HG03354 (cell line): Measurements from ENCODE around the gene FCHSD2.
"Not testable (repeated sequence)": the region's sequence is repeated elsewhere in the genome, so short reads cannot be mapped to it uniquely, and the experiment has no call there.

Source experiments
- ATAC-seq: cut with Tn5 transposase; IDR thresholded peaks from one replicate; pipeline ENCODE4 v1.9.1; 2021; ENCODE audit warnings: mild to moderate bottlenecking; ENCODE audit not compliant: unreplicated experiment, poor library complexity, severe bottlenecking

The FCHSD2 gene

DNA sequence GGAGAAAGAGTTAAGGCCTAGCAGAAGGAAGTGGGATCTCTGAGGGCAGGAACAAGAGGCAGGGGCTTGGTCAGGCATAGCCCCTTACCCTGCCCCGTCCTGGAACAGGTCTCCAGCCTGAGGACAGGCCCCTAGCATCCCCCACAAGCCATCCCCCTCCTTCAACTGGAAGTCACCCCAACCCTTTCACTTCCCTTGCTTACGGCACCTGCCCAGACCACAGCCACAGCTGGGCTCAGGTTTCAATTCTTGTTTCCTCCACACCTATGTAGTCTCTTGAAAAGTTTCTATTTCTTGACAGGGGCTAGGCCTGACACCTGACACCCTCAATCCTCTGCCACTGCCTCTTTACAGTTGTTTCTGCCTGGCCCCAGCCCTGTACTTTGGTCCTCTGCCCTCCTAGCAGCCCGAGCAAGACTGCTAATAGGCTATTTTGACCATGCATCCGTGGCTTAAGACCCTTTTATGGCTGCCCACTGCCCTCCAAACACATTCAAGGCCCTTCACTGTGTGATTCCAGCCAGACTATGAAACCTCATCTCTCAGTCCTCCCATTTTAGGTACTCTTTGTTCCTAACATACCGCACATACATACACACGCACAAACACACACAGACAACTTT, 10.9 kb upstream of the FCHSD2 start:
- ATAC-seq, result peak; percentile 75

DNA sequence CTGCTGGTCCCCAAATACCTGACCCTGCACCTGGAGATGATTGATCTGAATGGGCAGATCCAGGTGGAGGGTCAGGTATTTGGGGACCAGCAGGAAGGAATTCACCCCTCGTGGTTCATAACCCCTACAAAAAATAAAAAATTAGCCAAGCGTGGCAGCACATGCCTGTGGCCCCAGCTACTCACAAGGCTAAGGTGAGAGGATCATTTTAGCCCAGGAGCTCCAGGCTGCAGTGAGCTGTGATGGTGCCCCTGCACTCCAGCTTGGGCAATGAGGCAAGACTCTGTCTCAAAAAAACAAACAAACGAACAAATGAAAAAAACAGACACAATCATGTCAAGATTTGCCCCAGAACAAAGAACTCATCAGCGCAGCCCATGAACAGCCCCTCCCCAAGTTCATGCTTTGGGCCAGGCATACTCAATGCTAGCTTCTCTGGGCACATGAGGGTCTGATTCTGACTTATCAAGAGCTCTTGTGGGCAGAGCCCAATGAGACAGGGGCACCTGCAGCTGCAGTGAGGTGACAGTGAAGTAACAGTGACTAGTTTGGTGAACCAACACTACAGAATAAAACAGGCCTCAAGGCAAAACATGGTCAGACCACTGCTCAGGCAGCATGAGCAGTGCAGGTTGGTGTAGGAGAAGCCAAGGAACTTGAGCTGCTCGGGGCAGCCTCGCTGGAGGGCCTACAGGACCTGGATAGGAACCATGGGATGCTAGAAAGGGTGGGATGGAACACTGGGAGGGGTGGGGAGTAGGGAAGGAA, 10.2 kb upstream of the FCHSD2 start:
- peak; percentile 25 for ATAC-seq

DNA sequence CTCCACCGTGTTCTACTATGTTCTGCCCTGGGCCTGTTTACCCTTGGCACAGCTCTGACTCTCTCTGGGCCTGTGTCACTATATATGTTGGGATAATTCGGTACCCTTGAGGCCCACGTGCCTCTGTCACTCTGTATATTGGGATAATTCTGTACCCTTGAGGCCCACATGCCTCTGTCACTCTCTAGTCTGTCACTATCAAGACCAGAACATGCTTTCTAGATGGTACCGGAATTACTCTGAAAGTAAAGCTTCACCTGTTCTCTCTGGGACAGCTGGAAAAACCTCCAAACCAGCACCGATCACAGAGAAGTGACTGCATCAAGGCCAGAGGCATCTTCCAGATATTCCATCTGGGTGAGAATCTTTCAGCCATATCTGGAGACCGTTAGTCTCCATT, 9.3 kb upstream of the FCHSD2 start:
- no peak for ATAC-seq

DNA sequence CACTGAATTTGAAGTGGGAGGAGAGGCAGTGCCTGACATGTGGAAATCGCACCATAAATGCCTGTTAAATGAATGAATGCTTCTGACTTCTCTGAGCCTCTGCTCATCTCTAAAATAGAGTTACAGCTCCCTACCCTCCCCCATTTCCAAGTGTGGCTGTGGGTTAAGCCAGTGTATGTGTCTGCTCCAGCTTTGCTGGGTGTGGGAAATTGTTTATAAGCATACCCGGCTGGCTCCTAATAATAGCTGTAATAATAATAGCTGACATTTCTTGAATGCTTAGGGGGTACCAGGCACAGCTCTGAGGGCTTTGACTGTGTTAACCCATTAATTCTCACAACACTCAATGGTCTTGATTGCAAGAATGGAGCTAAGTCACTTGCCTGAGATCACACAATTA, 7.0 kb upstream of the FCHSD2 start:
- no peak for ATAC-seq

DNA sequence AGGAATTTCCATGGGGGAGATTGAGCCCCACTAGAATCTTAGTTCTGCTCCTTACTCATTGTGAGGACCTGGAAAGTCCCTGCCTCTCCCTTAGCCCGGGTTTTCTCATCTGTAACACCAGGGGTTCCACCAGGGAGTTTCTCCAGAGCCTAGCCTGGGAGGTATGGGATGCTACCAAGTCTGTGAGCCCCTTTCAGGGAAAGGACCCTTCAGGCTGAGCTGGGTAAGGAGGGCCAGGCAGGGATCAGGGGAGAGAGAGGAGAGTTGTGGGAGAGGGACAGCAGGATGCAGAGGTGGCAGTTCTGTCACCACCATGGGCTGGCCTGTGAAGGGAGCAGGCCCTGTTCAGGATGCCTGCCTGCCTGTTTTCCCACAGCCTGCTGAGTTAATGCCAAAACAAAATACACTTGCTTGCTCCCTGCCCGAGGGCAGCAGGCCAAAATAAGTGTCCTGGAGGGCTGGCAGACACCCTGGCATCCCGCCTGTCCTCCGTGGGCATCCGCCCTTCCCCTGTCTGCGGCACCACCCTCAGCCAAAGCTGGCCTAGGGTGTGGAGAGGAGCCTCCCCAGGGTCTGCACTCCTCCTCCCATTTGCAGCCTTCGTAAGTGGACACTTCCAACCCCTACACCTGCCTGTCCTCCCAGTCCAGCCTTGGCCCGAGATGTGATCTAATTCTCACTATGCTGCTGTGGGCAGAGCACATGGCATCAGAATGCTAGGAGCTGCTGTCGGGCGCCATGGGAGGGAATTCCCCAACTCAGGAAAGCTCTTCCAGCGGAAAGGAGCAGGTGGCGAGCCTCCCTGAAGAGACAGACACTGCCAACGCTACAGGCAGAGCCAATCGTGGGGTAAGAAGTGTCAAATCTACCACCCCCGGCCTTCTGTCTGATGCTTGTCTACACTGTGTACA, 5.9 kb upstream of the FCHSD2 start:
- ATAC-seq, result no peak

DNA sequence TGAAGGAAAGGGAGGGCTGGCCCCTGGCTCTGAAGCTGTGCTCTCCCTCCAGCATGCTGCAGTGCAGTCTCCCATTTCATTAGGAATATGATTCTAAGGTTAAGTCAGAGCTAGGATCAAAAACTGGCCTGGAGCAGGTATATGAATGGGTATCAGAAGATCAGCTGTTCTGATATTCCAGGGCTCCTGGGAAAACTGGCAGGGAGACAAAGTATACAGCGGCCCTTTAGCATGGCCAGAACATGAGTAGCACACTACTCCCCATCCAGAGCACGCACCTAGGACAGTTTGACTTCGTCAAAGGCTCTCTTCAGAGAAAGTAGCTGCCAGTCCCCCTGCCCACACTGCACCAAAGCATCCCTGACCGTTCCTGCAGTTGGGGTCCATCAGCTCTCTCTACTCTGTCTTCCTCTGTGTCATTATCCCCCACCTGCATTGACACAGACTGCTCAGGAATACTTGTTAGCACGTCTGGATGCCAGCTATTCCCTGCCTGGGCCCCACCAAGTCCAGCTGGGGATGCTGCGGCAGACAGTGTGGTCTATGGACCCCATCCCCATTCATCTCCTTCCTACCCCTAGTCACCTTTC, 4.0 kb upstream of the FCHSD2 start:
- no peak for ATAC-seq

DNA sequence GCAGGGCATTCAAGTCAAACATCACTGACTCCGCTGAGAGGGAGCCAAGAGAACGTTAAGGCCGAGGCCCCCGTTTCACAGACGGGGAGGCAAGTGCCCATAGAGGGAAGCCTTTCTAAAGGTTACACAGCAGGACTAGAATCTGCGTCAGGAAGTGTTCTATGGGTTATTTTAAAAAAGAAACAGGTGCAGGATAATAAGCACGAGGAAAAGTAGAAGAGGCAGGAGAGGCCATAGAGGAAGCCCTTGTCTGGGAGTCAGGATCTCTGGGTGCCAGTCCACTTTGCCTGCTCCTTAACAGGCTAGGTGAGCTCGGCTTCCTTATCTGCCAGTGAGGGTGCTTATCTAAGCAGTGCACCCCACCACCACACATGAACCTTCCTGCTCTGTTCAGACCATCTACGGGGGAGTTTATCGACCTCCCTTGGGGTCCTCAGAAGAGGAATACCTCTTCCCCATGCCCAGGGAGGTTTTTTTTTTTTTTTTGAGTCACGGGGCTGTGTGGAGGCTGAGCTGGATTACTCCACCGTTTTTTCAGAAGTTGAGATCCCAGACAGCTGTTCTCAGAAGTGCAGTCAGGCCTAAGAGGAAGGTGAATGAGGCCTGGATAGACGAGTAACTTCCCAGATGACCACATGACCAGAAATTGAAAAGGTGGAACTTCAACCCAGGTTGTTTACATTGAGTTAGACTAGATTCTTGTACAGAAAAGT, 1.2 kb upstream of the FCHSD2 start:
- no peak for ATAC-seq

DNA sequence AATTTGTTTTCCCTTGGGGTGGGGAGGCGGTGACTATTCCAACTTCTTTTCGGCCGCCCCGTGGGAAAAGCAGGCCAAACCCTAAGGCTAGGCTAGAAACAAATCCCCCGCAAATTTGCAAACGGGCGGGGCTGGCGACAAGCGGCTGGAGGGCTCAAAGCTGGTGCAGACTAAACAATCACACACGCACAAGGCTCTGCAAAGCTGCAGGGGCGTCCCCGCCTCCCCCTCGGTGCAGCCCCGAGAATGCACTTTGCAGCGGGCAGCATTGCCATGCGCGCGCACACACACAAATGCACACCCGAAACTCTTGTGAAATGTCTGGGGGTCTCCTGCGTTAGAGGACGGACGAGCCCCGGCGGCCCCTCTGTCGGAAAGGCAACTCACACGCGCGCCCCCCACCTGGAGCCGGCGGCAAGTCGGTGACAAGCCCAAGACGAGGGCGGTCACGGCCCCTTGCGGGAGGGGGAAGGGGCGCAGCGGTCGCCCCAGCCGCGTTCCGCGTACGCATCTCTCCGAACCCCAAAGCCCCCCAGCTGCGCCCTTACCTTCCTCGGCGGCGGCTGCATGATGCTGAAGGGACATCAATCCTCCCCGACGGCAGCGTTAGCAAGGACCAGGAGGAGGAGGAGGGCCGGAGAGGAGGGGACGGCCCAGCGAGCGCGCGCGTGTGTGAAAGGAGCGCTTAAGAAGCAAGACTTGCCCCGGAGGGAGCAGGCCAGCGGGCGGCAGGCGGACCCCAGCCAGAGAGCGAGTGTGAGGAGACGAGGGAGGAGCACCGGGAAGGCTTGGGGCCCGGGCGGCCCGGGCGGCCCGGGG, 600 bp downstream of the FCHSD2 start:
- ATAC-seq, result peak; percentile 33

DNA sequence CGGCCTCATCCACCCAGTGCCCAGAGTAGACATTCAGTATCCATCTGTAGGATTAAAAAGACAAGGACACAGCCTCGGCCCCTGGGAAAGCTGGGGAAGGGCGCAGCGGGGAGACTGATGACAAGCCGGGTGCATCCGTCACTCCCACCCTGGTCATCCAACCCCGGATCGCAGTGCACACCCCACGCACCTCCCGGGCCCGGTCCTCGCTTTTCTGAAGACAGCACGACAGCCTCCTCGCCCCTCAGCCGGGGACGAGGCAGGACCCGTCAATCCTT, 1.1 kb downstream of the FCHSD2 start:
- no peak for ATAC-seq

DNA sequence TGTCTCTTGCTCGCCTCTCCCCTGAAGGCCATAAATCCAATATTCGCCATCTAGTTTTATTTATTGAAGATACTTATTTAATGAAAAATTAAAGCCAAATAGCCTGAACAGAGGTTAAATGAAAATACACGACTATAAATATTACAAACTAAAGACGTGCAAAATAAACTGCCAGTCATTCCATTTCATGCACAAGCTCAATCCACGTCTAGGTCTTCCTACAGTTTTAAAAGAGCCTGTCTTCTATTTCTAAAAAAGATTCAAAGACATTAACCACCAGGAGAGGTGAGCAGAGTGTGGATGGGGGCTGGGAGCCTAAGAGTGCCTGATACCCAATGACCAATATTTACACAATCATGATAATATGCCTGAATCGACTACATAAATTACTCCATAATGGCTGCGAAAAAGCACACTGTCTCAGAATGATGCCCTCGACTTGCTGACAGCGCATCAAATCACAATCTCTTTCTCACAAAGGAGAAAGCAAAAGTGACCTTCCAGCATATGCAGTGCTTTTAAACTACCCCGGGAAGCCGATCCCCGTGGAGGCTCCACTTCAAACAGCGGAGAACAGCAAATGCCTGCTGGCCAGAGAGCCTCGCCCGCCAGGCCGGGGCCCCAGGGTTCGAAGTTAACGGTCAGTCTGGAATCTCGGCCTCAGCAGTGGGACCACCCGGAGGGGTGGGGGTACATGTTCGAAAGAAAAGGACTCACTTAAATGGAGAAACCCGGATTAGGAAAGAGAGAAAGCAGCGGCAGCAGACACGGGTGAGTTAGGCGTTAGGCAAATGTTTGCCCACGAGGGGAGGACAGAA, 1.7 kb downstream of the FCHSD2 start:
- ATAC-seq, result no peak

DNA sequence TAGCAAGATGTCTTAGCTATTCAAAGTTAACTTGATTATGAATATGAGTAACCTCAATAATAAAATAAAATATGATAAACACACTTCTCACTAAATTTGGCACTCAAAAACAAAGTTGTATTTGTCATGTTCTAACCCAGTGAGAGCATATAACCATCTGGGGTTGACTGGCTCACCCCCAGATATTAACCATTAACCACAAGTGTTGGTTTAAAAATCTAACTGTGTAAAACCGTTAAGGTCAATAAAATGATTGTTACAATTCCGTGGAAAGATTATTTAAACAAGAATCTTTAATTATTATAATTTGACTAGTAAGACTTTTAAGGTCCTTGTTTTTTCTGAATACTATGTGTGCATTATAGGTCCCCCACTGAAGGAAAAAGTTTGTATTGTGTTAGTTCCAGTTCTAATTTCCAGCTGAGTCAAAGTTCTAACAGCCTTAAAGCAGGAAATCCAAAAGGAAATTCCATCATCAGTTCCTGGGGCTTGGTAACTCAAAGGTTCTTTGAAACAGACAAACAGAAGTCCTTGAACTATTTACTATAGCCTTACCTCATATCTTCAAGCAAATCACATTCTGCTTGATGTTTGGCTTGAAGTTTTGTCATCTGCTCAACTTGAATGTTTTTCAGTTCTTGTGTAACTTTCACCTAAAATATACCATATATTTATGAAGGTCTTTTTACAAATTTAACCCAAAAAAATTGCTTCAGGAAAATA, 2.5 kb downstream of the FCHSD2 start:
- ATAC-seq, result no peak

DNA sequence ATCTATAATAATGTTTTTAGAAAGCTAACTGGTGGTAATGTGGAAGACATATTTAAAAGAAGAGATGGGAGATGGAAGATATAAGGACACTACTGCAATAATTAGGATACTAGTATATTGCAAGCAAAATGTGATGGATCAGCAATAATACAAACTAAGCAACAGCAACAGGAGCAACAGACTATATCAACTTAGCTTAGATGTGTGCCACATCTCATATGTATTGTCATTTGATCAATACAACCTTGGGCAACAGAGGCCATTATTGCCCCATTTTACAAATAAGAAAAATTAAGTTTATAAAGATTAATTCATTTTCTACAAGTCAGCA, 4.2 kb downstream of the FCHSD2 start:
- no peak for ATAC-seq

DNA sequence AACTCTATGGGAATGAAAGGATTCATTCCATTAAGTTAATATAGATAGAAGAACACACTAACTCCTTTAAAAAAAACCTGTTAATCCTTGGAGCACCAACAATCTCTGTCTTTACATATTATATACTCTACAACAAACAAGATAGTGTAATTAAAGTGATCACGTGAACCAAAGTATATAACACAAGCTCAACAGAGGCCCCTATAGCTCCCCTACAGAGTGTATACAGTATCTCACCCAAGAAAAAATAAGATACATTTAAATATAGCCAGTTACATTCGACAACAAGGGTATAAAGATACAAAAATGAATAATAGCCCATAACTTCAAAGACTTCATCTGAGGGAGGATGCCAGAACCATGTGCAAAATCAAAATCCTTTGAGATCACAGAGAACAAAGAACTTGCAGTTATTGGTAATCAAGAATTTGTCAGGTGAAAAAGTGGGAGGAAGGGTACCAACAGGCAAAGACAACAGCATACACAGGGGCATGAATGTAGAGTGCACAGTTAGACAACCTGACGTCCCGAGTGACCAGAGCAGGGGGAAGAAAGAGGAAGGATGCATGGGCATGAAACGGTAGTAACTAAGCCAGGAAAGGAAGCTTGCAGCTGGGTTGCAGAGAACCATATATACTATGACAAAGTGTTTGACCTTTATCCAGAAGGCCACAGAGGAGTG, 4.7 kb downstream of the FCHSD2 start:
- no peak for ATAC-seq

DNA sequence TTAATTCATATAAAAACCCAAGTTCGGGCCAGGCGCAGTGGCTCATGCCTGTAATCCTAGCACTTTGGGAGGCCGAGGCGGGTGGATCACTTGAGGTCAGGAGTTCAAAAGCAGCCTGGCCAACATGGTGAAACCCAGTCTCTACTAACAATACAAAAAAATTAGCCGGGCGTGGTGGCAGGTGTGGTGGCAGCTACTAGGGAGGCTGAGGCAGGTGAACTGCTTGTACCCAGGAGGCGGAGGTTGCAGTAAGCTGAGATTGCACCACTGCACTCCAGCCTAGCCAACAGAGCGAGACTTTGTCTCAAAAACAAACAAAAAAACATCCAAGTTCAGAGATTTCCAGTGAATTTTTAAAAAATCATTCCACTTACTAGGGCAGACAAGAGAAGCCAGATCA, 5.4 kb downstream of the FCHSD2 start:
- not testable (repeated sequence) for ATAC-seq

DNA sequence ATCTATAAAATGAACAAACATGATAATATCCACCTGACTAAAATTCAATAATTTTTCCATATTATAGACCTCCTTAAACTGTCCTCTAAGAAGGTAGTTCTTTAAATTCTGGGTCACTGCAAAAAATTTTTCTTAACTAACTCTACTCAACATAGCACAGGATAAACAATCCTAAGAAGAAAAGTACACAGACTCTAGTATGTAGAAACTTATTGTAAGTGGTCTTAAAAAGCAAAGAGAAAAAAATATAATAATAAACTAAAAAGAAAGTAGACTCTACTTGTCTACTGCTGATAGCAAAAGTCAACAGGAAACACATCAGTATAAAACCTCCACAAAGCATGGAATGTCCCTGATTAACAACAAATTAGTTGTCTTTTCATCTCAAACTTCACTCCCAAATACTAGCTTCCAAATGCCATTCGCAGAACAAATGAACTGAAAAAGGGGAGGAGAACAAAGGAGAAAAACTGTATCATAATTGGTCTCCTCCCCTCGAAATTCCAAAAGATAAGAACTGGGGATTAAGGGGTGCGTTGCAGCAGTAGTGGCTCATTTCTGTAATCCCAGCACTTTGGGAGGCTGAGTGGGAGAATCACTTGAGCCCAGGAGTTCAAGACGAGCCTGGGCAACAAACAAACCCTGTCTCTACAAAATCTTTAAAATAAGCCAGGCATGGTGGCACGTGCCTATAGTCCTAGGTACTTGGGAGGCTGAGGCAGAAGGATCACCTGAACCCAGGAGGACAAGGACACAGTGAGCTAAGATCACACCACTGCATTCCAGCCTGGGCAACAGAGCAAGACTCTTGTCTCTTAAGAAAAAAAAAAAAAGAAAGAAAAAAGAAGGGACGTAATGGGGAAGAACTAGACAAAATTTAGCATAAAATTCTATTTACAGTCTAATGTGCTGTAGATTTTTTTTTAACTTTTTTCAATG, 6.5 kb downstream of the FCHSD2 start:
- no peak for ATAC-seq

DNA sequence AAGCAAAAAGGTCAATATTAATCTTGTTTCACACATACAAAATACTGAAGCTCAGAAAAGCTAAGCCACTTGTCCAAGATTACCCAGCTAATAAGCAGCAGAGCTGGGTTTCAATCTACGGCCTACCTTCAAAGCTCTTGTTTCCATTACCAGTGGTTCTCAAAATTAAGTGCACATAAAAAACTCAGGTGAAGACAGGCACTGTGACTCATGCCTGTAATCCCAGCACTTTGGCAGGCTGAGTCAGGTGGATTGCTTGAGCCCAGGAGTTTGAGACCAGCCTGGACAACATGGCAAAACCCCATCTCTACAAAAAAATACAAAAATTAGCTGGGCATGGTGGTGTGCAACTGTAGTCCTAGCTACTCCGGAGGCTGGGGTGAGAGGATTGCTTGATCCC, 9.8 kb downstream of the FCHSD2 start:
- ATAC-seq, result not testable (repeated sequence)
